HepG2 (cell line): ENCODE data around the gene IFT122. TPM values are rescaled to one million over a fixed set of nuclear protein-coding genes. Genes with fewer than 3 reads are reported as not detected.

Source experiments
- ATAC-seq: fragments of 200-7000 bp; cut with Tn5 transposase; 3 replicates; pipeline ENCODE4 v1.9.1; 2020; ENCODE audit warnings: mild to moderate bottlenecking, moderate library complexity
- BruUV-seq: library from RNA; stranded (reverse); fragments of 400-500 nt; replicated peaks from 2 replicates; lab custom pipeline; 2021; lab: Mats Ljungman, UMichigan
- CTCF ChIA-PET: fragments of 300-600 bp; formaldehyde crosslinking; extraction: SDS; loops from one replicate; lab custom pipeline; 2021; ENCODE audit warnings: low total read pairs, inconsistent platforms, low intra/inter-chr PET ratio; lab: Yijun Ruan, JAX
- POLR2A ChIA-PET: fragments of 350-600 bp; sonication (Branson Sonifier 250); formaldehyde crosslinking; loops from one replicate; lab custom pipeline; 2020; ENCODE audit warnings: antibody characterized with exemption, inconsistent platforms; lab: Yijun Ruan, JAX
- DNase-seq: peaks from one replicate; pipeline ENCODE4 v3.0.0-alpha.2; 2015; ENCODE audit warnings: low spot score
- FAIRE-seq: peaks from 3 replicates; lab custom pipeline; 2011; peaks lifted over from hg19 to GRCh38; lab: Jason Lieb, UNC
- H2AFZ ChIP-seq: one replicate; pipeline ENCODE4 v1.6.1; 2011; ENCODE audit warnings: low read length, inconsistent platforms
- H3K27ac ChIP-seq: fragments of 300-600 bp; 3 replicates; pipeline ENCODE4 v1.8.0; 2011; ENCODE audit warnings: mixed run types, mild to moderate bottlenecking, mixed read lengths, low read length, inconsistent platforms; ENCODE audit not compliant: insufficient read depth; ENCODE audit errors: extremely low read length
- H3K27me3 ChIP-seq, 2 experiments: fragments of 200-600 bp in 1 of 2; 2 replicates in 1 of 2; 3 replicates in 1 of 2; pipeline versions ENCODE4 v1.6.0 to v1.8.0; 2011; ENCODE audit warnings: low read length in 2 of 2, mild to moderate bottlenecking in 2 of 2, moderate library complexity in 2 of 2, inconsistent platforms in 1 of 2; ENCODE audit not compliant: insufficient read depth in 2 of 2, control insufficient read depth in 1 of 2
- H3K36me3 ChIP-seq, 2 experiments: fragments of 200-600 bp in 1 of 2; replicated peaks in 1 of 2; 2 replicates in 1 of 2; 3 replicates in 1 of 2; pipeline versions ENCODE4 v1.5.1 to v1.8.0; 2011; ENCODE audit warnings: low read length in 2 of 2, inconsistent platforms in 1 of 2; ENCODE audit not compliant: insufficient read depth in 2 of 2, control insufficient read depth in 1 of 2
- H3K4me1 ChIP-seq: 2 replicates; pipeline ENCODE4 v1.5.1; 2012; ENCODE audit warnings: low read length, inconsistent platforms; ENCODE audit not compliant: insufficient read depth
- H3K4me2 ChIP-seq: 2 replicates; pipeline ENCODE4 v1.6.0; 2011; ENCODE audit warnings: low read depth, low read length, inconsistent platforms
- H3K4me3 ChIP-seq, 3 experiments: fragments of 200-600 bp in 1 of 3; sonication (generic), shearing (Covaris generic) in 1 of 3; replicated peaks in 1 of 3; 2 replicates each; pipeline ENCODE4 v1.5.1; 2011 to 2016; ENCODE audit warnings: low read length in 3 of 3, inconsistent platforms in 2 of 3, low read depth in 2 of 3, mild to moderate bottlenecking in 2 of 3, control low read depth in 1 of 3, mixed read lengths in 1 of 3; ENCODE audit not compliant: insufficient read depth in 1 of 3
- H3K79me2 ChIP-seq: one replicate; pipeline ENCODE4 v1.6.1; 2011; ENCODE audit warnings: low read length, inconsistent platforms; ENCODE audit not compliant: insufficient read depth
- H3K9ac ChIP-seq: 2 replicates; pipeline ENCODE4 v1.6.0; 2011; ENCODE audit warnings: mild to moderate bottlenecking, low read depth, low read length, inconsistent platforms; ENCODE audit not compliant: insufficient read depth
- H3K9me3 ChIP-seq: 2 replicates; pipeline ENCODE4 v1.5.1; 2012; ENCODE audit warnings: mild to moderate bottlenecking, low read length
- H4K20me1 ChIP-seq: 2 replicates; pipeline ENCODE4 v1.6.0; 2011; ENCODE audit warnings: inconsistent platforms, mild to moderate bottlenecking, low read length, moderate library complexity; ENCODE audit not compliant: insufficient read depth
- EP300 ChIP-seq, 3 experiments: sonication (generic) in 1 of 3; formaldehyde crosslinking in 1 of 3; IDR thresholded peaks; 2 replicates each; pipeline versions ENCODE4 v1.5.1 to v1.6.1; 2011 to 2020; ENCODE audit warnings: low read depth in 2 of 3, low read length in 2 of 3, borderline replicate concordance in 1 of 3, improper control_type of control experiment in 1 of 3, mild to moderate bottlenecking in 1 of 3, missing genetic modification reagents in 1 of 3, moderate library complexity in 1 of 3
- KLF9 ChIP-seq: IDR thresholded peaks from 2 replicates; pipeline ENCODE4 v1.6.1; 2016; ENCODE audit warnings: low read depth
- SNAPC2 ChIP-seq: sonication (generic); formaldehyde crosslinking; IDR thresholded peaks from 2 replicates; pipeline ENCODE4 v1.8.1; 2022; ENCODE audit warnings: mild to moderate bottlenecking, missing genetic modification reagents
- TGIF2 ChIP-seq: IDR thresholded peaks from 2 replicates; pipeline ENCODE4 v1.6.1; 2016; ENCODE audit warnings: control low read depth, missing compliant biosample characterization
- ZC3H13 ChIP-seq: sonication (generic); formaldehyde crosslinking; IDR thresholded peaks from 2 replicates; pipeline ENCODE4 v1.8.1; 2023; ENCODE audit warnings: mild to moderate bottlenecking, missing genetic modification reagents, moderate library complexity
- ZNF431 ChIP-seq: sonication (generic); formaldehyde crosslinking; IDR thresholded peaks from 2 replicates; pipeline ENCODE4 v1.9.0; 2022; ENCODE audit warnings: missing genetic modification reagents, low read depth, mild to moderate bottlenecking, borderline replicate concordance
- ZNF644 ChIP-seq: IDR thresholded peaks from 2 replicates; pipeline ENCODE4 v1.6.1; 2016; ENCODE audit warnings: low read depth
- ZNF749 ChIP-seq: sonication (generic); formaldehyde crosslinking; IDR thresholded peaks from 2 replicates; pipeline ENCODE4 v1.8.0; 2022; ENCODE audit warnings: mild to moderate bottlenecking, missing genetic modification reagents, moderate library complexity, borderline replicate concordance
- ZNF781 ChIP-seq: sonication (generic); formaldehyde crosslinking; IDR thresholded peaks from 2 replicates; pipeline ENCODE4 v1.5.1; 2020; ENCODE audit warnings: borderline replicate concordance, mild to moderate bottlenecking, missing genetic modification reagents; ENCODE audit errors: not compliant biosample characterization
- WGBS: methylation state at CpG from one replicate; pipeline ENCODE4 v1.1.6; 2017; ENCODE audit warnings: low lambda C conversion rate; 5-methylcytosine and 5-hydroxymethylcytosine counted together
- in situ Hi-C: cut with HindIII; loops from 2 replicates; pipeline ENCODE4 v1.10.0; 2017; ENCODE audit warnings: low pct_unique_long_range_greater_than_20kb; ENCODE audit not compliant: extremely low pct_ligation_motif_present
- intact Hi-C: fragments of 100-400 bp; cut with micrococcal nuclease; formaldehyde crosslinking; loops from one replicate; pipeline ENCODE4 v1.10.0; 2022; ENCODE audit not compliant: unreplicated experiment
- polyA plus RNA-seq, 8 experiments: library from polyadenylated mRNA; depleted of rRNA in 3 of 8; stranded (reverse) in 7 of 8; unstranded in 1 of 8; fragments of >200 nt; fragmentation: Illumina TruSeq in 4 of 8; extraction: Trizol in 4 of 8; gene quantifications; 2 replicates each; pipeline versions ENCODE4 v1.2.1 to v1.2.3, GENCODE V29; 2011 to 2016; ENCODE audit warnings: low read depth in 4 of 8, missing spikeins in 1 of 8, mixed read lengths in 1 of 8; ENCODE audit not compliant: insufficient read depth in 1 of 8
- total RNA-seq, 5 experiments: library from RNA; depleted of rRNA; stranded (reverse); fragments of >200 nt; fragmentation: Illumina TruSeq; extraction: Trizol; gene quantifications; 2 replicates each; pipeline ENCODE4 v1.2.3, GENCODE V29; 2016; ENCODE audit warnings: low read depth in 1 of 5
- TF ChIP-seq, protein P1 (sequence below): IDR thresholded peaks from 2 replicates; pipeline ENCODE4 v1.6.1; 2016; ENCODE audit warnings: low read depth, borderline replicate concordance
- TF ChIP-seq, protein P2 (sequence below): sonication (generic); formaldehyde crosslinking; IDR thresholded peaks from 2 replicates; pipeline ENCODE4 v1.9.0; 2021; ENCODE audit warnings: missing genetic modification reagents, borderline replicate concordance
- TF ChIP-seq, protein P3 (sequence below): sonication (generic); formaldehyde crosslinking; IDR thresholded peaks from 2 replicates; pipeline ENCODE4 v1.8.0; 2022; ENCODE audit warnings: missing genetic modification reagents, low read depth, mild to moderate bottlenecking, borderline replicate concordance
- TF ChIP-seq, protein P4 (sequence below): sonication (generic); formaldehyde crosslinking; IDR thresholded peaks from 2 replicates; pipeline ENCODE4 v1.5.0; 2020; ENCODE audit warnings: missing genetic modification reagents

IFT122 gene
- total and polyA plus RNA-seq, 2 of the 13 experiments (the other 11 are each of a cell fraction or from before 2014, with no cell fraction given), result 10.1 to 10.3 TPM

DNA sequence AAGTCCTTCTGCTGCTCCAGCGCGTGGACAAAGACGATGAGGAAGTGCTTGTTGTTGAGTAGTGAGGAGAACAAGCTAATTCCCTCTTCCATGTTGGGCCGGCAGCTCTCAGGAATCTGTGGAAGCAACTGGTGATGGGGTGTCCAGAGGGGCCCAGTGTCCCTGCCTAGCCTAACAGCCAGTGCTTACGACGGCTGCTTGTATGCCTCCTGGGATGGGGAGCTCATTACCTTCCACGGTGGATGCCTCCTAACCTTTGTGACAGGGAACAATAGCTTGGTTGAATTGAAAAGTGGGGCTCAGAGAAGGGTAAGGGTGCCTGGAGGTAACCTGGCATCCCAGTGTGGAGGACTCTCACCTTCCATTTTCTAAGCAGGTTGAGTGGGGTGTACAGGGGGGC, 125.9 kb downstream of the IFT122 start:
- ATAC-seq, result no peak
- no TSS peak for BruUV-seq

More for the DNA sequence above, 125.9 kb downstream of the IFT122 start:
- H3K27ac ChIP-seq, result no peak overlapping the region
- no peak for TF ChIP-seq TGIF2 (CRISPR knock-in tag)
- TF ChIP-seq EP300 (IDR thresholded peaks at IDR 0.05; ENCODE audit: low read depth in 2 of 2, low read length in 2 of 2), result no peak
- TF ChIP-seq EP300 (CRISPR knock-in tag; IDR thresholded peaks at IDR 0.05; ENCODE audit: borderline replicate concordance), result no peak
- TF ChIP-seq ZNF749 (CRISPR knock-in tag), result no peak
- TF ChIP-seq SNAPC2, result no peak
- TF ChIP-seq ZNF781 (CRISPR knock-in tag), result no peak
- no peak for TF ChIP-seq ZNF644 (CRISPR knock-in tag)
- TF ChIP-seq, protein P1, sequence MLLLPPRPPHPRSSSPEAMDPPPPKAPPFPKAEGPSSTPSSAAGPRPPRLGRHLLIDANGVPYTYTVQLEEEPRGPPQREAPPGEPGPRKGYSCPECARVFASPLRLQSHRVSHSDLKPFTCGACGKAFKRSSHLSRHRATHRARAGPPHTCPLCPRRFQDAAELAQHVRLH (CRISPR knock-in tag), result no peak
- TF ChIP-seq, protein P2, sequence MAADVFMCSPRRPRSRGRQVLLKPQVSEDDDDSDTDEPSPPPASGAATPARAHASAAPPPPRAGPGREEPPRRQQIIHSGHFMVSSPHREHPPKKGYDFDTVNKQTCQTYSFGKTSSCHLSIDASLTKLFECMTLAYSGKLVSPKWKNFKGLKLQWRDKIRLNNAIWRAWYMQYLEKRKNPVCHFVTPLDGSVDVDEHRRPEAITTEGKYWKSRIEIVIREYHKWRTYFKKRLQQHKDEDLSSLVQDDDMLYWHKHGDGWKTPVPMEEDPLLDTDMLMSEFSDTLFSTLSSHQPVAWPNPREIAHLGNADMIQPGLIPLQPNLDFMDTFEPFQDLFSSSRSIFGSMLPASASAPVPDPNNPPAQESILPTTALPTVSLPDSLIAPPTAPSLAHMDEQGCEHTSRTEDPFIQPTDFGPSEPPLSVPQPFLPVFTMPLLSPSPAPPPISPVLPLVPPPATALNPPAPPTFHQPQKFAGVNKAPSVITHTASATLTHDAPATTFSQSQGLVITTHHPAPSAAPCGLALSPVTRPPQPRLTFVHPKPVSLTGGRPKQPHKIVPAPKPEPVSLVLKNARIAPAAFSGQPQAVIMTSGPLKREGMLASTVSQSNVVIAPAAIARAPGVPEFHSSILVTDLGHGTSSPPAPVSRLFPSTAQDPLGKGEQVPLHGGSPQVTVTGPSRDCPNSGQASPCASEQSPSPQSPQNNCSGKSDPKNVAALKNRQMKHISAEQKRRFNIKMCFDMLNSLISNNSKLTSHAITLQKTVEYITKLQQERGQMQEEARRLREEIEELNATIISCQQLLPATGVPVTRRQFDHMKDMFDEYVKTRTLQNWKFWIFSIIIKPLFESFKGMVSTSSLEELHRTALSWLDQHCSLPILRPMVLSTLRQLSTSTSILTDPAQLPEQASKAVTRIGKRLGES, result no peak
- TF ChIP-seq, protein P3, sequence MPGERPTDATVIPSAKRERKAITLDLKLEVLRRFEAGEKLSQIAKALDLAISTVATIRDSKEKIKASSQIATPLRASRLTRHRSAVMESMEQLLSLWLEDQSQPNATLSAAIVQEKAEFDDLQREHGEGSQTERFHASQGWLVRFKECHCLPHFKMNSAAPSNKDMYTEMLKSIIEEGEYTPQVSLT (CRISPR knock-in tag), result no peak
- no peak for TF ChIP-seq ZC3H13 (CRISPR knock-in tag)
- no peak for TF ChIP-seq ZNF431 (CRISPR knock-in tag)
- no peak for TF ChIP-seq KLF9 (CRISPR knock-in tag)
- TF ChIP-seq, protein P4, sequence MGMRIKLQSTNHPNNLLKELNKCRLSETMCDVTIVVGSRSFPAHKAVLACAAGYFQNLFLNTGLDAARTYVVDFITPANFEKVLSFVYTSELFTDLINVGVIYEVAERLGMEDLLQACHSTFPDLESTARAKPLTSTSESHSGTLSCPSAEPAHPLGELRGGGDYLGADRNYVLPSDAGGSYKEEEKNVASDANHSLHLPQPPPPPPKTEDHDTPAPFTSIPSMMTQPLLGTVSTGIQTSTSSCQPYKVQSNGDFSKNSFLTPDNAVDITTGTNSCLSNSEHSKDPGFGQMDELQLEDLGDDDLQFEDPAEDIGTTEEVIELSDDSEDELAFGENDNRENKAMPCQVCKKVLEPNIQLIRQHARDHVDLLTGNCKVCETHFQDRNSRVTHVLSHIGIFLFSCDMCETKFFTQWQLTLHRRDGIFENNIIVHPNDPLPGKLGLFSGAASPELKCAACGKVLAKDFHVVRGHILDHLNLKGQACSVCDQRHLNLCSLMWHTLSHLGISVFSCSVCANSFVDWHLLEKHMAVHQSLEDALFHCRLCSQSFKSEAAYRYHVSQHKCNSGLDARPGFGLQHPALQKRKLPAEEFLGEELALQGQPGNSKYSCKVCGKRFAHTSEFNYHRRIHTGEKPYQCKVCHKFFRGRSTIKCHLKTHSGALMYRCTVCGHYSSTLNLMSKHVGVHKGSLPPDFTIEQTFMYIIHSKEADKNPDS (CRISPR knock-in tag), result no peak
- TF ChIP-seq, all 625 proteins: peak for 0
- DNase-seq, result no peak
- H3K79me2 ChIP-seq, result no peaks in the 10 kb centered on the region
- no peak overlapping the region for H2AFZ ChIP-seq
- H4K20me1 ChIP-seq, result no peaks in the 10 kb centered on the region
- no peak overlapping the region for H3K4me2 ChIP-seq
- H3K4me1 ChIP-seq, result peaks cover 14% of the 10 kb centered on the region
- CTCF ChIA-PET, result no interaction called here
- no peaks in the 10 kb centered on the region for H3K27me3 ChIP-seq
- WGBS, result 98% methylated on average over 7 of the region's 7 CpGs
- intact Hi-C loops, result no loop called here
- in situ Hi-C loops, result no loop called here
- H3K9me3 ChIP-seq, result no peaks in the 10 kb centered on the region
- H3K9ac ChIP-seq, result no peak overlapping the region
- POLR2A ChIA-PET, result no interaction called here
- peaks cover 12 to 14% of the 10 kb centered on the region in 2 experiments; a peak in 4 of 5 replicates for H3K36me3 ChIP-seq
- no peak overlapping the region for H3K4me3 ChIP-seq
- no peak for FAIRE-seq
